Measurements from ENCODE around the gene NAV3. TPM values are rescaled to one million over a fixed set of nuclear protein-coding genes. Genes with fewer than 3 reads are reported as not detected.

NAV3 gene
- total RNA-seq, 4 donors from 2014 or later = 32.0 to 60.5 (median 35.8) TPM

DNA sequence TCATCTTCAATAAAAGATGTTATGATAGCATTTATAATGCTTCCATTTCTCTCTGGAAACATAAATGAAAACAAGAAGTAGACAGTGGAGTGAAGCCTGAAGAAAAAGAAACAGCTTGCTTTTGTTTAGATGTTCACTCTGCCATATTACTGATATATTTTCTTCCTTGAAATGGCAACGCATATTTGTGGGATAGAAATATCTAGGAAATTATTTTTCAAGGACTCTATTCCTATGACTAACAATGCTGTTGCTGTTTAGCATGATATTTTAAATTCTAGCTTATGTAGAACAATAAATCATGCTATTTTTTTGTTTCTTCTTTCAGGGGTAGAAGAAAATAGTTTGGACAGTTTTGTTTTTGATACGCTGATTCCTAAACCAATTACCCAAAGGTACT is 359.0 kb downstream of the NAV3 start:
- no peak overlapping the region for H3K27ac ChIP-seq
- peaks cover 0 to 7% (median 0%) of the 10 kb centered on the region in 4 donors for H3K4me1 ChIP-seq
- WGBS, 2 donors = 59 to 66% methylated on average over 2 of the region's 2 CpGs
- no peak overlapping the region for H3K4me3 ChIP-seq
- TF ChIP-seq POLR2A (IDR thresholded peaks at IDR 0.05) = no peak
- TF ChIP-seq, protein P1, sequence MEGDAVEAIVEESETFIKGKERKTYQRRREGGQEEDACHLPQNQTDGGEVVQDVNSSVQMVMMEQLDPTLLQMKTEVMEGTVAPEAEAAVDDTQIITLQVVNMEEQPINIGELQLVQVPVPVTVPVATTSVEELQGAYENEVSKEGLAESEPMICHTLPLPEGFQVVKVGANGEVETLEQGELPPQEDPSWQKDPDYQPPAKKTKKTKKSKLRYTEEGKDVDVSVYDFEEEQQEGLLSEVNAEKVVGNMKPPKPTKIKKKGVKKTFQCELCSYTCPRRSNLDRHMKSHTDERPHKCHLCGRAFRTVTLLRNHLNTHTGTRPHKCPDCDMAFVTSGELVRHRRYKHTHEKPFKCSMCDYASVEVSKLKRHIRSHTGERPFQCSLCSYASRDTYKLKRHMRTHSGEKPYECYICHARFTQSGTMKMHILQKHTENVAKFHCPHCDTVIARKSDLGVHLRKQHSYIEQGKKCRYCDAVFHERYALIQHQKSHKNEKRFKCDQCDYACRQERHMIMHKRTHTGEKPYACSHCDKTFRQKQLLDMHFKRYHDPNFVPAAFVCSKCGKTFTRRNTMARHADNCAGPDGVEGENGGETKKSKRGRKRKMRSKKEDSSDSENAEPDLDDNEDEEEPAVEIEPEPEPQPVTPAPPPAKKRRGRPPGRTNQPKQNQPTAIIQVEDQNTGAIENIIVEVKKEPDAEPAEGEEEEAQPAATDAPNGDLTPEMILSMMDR (IDR thresholded peaks at IDR 0.05) = no peak
- no peaks in the 10 kb centered on the region for H3K27me3 ChIP-seq
- H3K36me3 ChIP-seq = peaks cover 0 to 26% (median 0%) of the 10 kb centered on the region in 3 donors
- no peak for DNase-seq (ENCODE audit: low spot score in 2 of 2)
- no peaks in the 10 kb centered on the region for H3K9me3 ChIP-seq

DNA sequence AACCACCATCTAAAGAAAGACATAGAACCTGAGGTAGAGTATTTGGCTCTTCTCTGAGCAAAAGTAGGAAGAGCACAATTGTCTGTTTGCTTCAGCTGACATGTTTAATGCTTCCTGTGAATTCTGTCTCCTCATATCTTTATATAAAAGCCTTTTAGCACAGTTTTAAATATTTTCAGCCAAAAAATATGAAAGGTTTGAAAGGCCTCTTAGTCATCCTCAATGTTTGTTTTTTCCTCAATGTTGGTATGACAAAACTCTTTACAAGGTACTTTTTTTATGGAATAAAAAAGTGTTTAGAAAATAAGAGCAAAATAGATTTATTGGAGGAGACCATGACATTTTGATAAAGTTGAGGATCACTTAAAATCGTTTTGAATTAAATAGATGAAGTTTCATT is 360.9 kb downstream of the NAV3 start:
- Histone ChIP-seq H3K9me3 (no peaks in the 10 kb centered on the region), H3K27ac (no peak overlapping the region), H3K4me3 (no peak overlapping the region), H3K36me3 (peaks cover 0 to 26% (median 0%) of the 10 kb centered on the region in 3 donors), H3K4me1 (peaks cover 0 to 7% (median 0%) of the 10 kb centered on the region in 4 donors), H3K27me3 (no peaks in the 10 kb centered on the region)
- no peak for DNase-seq (ENCODE audit: low spot score in 2 of 2)
- WGBS, 2 donors = 76 to 77% methylated on average over 1 of the region's 1 CpG
- TF ChIP-seq EP300 (IDR thresholded peaks at IDR 0.05) (no peak), POLR2A (IDR thresholded peaks at IDR 0.05) (no peak)
- TF ChIP-seq, protein P1 (IDR thresholded peaks at IDR 0.05) = no peak

DNA sequence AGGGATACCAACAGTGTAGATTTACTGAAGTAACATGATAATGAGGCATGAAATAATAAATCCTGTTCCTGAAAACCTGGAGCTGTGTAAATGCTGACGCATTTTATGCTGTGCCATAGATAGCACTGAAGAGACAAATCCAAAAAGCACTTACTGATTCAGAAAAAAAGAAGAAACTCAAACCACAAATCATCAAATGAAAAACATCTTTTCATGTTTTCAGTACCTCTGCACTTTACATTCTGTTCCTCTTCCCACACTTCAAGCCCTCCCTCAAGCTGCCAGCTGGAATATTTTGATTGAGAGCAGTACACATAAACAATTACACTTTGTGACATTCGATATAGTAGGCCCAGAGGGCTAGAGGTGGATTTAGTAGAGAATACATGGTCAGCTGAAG is 362.3 kb downstream of the NAV3 start:
- no peak overlapping the region for H3K4me3 ChIP-seq

DNA sequence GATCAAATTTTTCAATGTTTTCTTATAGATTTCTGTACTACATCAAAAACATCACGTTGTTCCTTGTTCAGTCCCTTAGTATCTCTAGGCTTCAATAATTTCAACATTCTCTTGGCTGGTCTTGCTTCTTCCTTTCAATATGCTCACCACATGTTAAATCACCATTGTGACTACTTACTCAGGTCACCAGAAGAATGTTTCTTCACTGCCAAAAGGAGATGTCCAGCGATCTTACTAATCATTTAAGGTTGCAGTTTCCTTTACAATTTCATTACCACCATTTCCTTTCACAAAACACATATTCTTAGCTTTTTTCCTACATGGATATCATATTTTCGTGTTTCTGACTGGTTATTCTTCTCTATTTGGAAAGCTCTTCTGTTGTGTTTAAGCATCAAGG is 363.8 kb downstream of the NAV3 start:
- WGBS, 2 donors = 56 to 63% methylated on average over 3 of the region's 3 CpGs
- no peaks in the 10 kb centered on the region for H3K9me3 ChIP-seq
- H3K27ac ChIP-seq = no peak overlapping the region
- no peaks in the 10 kb centered on the region for H3K27me3 ChIP-seq
- no peak overlapping the region for H3K4me3 ChIP-seq
- peaks cover 0 to 7% (median 0%) of the 10 kb centered on the region in 4 donors for H3K4me1 ChIP-seq
- no peak for DNase-seq (ENCODE audit: low spot score in 2 of 2)
- TF ChIP-seq EP300 (IDR thresholded peaks at IDR 0.05) (no peak), POLR2A (IDR thresholded peaks at IDR 0.05) (no peak)
- TF ChIP-seq, protein P1 (IDR thresholded peaks at IDR 0.05) = no peak
- peaks cover 0 to 21% (median 0%) of the 10 kb centered on the region in 3 donors for H3K36me3 ChIP-seq

More for the DNA sequence above, 362.3 kb downstream of the NAV3 start:
- 60 to 64% methylated on average over 2 of the region's 2 CpGs for WGBS, 2 donors
- H3K27ac ChIP-seq = no peak overlapping the region
- H3K4me1 ChIP-seq = peaks cover 0 to 7% (median 0%) of the 10 kb centered on the region in 4 donors
- H3K9me3 ChIP-seq = no peaks in the 10 kb centered on the region
- DNase-seq (ENCODE audit: low spot score in 2 of 2) = no peak
- TF ChIP-seq EP300 (IDR thresholded peaks at IDR 0.05) (no peak), POLR2A (IDR thresholded peaks at IDR 0.05) (no peak)
- TF ChIP-seq, protein P1 (IDR thresholded peaks at IDR 0.05) = no peak
- no peaks in the 10 kb centered on the region for H3K27me3 ChIP-seq
- peaks cover 0 to 26% (median 0%) of the 10 kb centered on the region in 3 donors for H3K36me3 ChIP-seq

DNA sequence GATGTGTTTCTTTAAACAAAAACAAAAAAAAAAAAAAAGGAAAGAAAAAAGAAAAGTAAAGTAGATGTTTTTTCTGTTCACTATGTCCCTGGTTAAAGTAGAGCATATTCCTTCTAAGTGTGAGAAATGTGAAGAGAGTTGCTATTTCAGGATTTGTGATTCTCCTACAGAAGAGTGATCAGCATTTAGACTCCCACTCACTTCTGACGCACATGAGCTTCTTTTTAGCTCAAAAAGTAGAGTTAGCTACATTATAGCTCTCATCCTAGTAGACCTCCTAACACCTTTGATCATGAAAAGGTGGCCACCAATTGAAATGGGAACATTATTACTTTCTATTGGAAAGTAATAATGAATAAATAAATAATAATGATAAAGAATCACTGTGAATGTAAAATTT is 368.2 kb downstream of the NAV3 start:
- Histone ChIP-seq H3K27me3 (no peaks in the 10 kb centered on the region), H3K36me3 (no peaks in the 10 kb centered on the region), H3K9me3 (no peaks in the 10 kb centered on the region), H3K4me3 (no peak overlapping the region), H3K4me1 (no peaks in the 10 kb centered on the region), H3K27ac (no peak overlapping the region)
- no peak for TF ChIP-seq POLR2A (IDR thresholded peaks at IDR 0.05)
- TF ChIP-seq, protein P1 (IDR thresholded peaks at IDR 0.05) = no peak
- no peak for TF ChIP-seq EP300 (IDR thresholded peaks at IDR 0.05)
- no peak for DNase-seq (ENCODE audit: low spot score in 2 of 2)
- 77 to 87% methylated on average over 1 of the region's 1 CpG for WGBS, 2 donors
